ENCODE data around the gene IL1R2. TPM values are rescaled to one million over a fixed set of nuclear protein-coding genes. Genes with fewer than 3 reads are reported as not detected.

Gene IL1R2
- total and polyA plus RNA-seq, 9 of the 15 experiments (the other 6 are each of a cell fraction or from before 2014, with no cell fraction given): 0.13 TPM; not detected in 8

- no TSS peak for BruUV-seq (replicated peaks)
- no peak for TF ChIP-seq ARHGAP35 (IDR thresholded peaks at IDR 0.05; ENCODE audit: partially characterized antibody)
- no peak for TF ChIP-seq DPF2 (IDR thresholded peaks at IDR 0.05)
- TF ChIP-seq ZNF165 (CRISPR knock-in tag; IDR thresholded peaks at IDR 0.05; ENCODE audit: borderline replicate concordance): no peak
- TF ChIP-seq ZNF224 (CRISPR knock-in tag; IDR thresholded peaks at IDR 0.05): no peak
- TF ChIP-seq FOXP4 (CRISPR knock-in tag; IDR thresholded peaks at IDR 0.05; ENCODE audit: borderline replicate concordance): no peak
- no peak for TF ChIP-seq CC2D1A (IDR thresholded peaks at IDR 0.05)
- TF ChIP-seq, protein P1, sequence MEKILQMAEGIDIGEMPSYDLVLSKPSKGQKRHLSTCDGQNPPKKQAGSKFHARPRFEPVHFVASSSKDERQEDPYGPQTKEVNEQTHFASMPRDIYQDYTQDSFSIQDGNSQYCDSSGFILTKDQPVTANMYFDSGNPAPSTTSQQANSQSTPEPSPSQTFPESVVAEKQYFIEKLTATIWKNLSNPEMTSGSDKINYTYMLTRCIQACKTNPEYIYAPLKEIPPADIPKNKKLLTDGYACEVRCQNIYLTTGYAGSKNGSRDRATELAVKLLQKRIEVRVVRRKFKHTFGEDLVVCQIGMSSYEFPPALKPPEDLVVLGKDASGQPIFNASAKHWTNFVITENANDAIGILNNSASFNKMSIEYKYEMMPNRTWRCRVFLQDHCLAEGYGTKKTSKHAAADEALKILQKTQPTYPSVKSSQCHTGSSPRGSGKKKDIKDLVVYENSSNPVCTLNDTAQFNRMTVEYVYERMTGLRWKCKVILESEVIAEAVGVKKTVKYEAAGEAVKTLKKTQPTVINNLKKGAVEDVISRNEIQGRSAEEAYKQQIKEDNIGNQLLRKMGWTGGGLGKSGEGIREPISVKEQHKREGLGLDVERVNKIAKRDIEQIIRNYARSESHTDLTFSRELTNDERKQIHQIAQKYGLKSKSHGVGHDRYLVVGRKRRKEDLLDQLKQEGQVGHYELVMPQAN (IDR thresholded peaks at IDR 0.05; ENCODE audit: borderline replicate concordance): no peak
- TF ChIP-seq, protein P2, sequence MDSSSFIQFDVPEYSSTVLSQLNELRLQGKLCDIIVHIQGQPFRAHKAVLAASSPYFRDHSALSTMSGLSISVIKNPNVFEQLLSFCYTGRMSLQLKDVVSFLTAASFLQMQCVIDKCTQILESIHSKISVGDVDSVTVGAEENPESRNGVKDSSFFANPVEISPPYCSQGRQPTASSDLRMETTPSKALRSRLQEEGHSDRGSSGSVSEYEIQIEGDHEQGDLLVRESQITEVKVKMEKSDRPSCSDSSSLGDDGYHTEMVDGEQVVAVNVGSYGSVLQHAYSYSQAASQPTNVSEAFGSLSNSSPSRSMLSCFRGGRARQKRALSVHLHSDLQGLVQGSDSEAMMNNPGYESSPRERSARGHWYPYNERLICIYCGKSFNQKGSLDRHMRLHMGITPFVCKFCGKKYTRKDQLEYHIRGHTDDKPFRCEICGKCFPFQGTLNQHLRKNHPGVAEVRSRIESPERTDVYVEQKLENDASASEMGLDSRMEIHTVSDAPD (CRISPR knock-in tag; IDR thresholded peaks at IDR 0.05): no peak
- TF ChIP-seq BRCA1 (IDR thresholded peaks at IDR 0.05): no peak
- TF ChIP-seq BRCA1 (CRISPR knock-in tag; IDR thresholded peaks at IDR 0.05): no peak
- 0 out of 2 replicates have a peak, but pooled peaks have one; percentile 6 for TF ChIP-seq MAFF (IDR thresholded peaks at IDR 0.05; ENCODE audit: low read length)
- TF ChIP-seq ZNF316 (IDR thresholded peaks at IDR 0.05): peak; percentile 60
- TF ChIP-seq C11orf30 (IDR thresholded peaks at IDR 0.05; ENCODE audit: low read depth): peak; percentile 43; the same call in 1 of the 2 replicates
- peak; percentile 60 for TF ChIP-seq MAFG (tag; conservative IDR thresholded peaks at IDR 0.05)
- no peak for TF ChIP-seq RBBP5 (IDR thresholded peaks at IDR 0.05; ENCODE audit: borderline replicate concordance, insufficient read depth, low read length, poor library complexity, severe bottlenecking)
- no peak for TF ChIP-seq ELK3 (CRISPR knock-in tag; IDR thresholded peaks at IDR 0.05)
- no peak for TF ChIP-seq MXI1 (IDR thresholded peaks at IDR 0.05; ENCODE audit: low read depth, low read length)
- no peak for TF ChIP-seq ASH1L (IDR thresholded peaks at IDR 0.05; ENCODE audit: borderline replicate concordance, low read depth, partially characterized antibody)
These were observed 27.2 kb downstream of the IL1R2 start for GRCh38 chr2:102018823-102019445.

More at GRCh38 chr2:102018823-102019445, 27.2 kb downstream of the IL1R2 start:
- DNase-seq (ENCODE audit: extremely low read depth in 1 of 4, low spot score in 3 of 4) (no peak), FAIRE-seq (no peak), ATAC-seq (no peak)
- Histone ChIP-seq H3K9me1 (ENCODE audit: control insufficient read depth, insufficient read depth, low read length) (no peaks in the 10 kb centered on the region), H3K9me3 (replicated peaks; ENCODE audit: control insufficient read depth, insufficient read depth, low read depth, low read length) (no peaks in the 10 kb centered on the region), H3K27me3 (ENCODE audit: control insufficient read depth in 2 of 2, insufficient read depth in 2 of 2, low read length in 2 of 2) (no peaks in the 10 kb centered on the region), H3K4me3 (no peak overlapping the region), H3K27ac (ENCODE audit: extremely low read depth, low read depth, low read length) (no peak overlapping the region), H3K4me2 (ENCODE audit: insufficient read depth, low read length) (no peak overlapping the region), H3K36me3 (ENCODE audit: control insufficient read depth, insufficient read depth, low read length) (no peaks in the 10 kb centered on the region), H3K9ac (ENCODE audit: insufficient read depth in 1 of 2, low read depth in 2 of 2, low read length in 2 of 2) (no peak overlapping the region), H3K79me2 (ENCODE audit: control insufficient read depth, insufficient read depth, low read length) (no peaks in the 10 kb centered on the region), H2AFZ (ENCODE audit: low read depth, low read length) (no peak overlapping the region), H3K4me1 (replicated peaks in 1 of 2; ENCODE audit: control insufficient read depth in 2 of 2, insufficient read depth in 2 of 2, low read length in 2 of 2) (peaks cover 0 to 4% of the 10 kb centered on the region in 2 experiments; a peak in 1 of 5 replicates), H4K20me1 (replicated peaks; ENCODE audit: control insufficient read depth, insufficient read depth, low read length) (no peaks in the 10 kb centered on the region)
- WGBS (ENCODE audit: insufficient coverage, low coverage, missing lambda C conversion rate): 6% methylated on average over 8 of the region's 8 CpGs
- intact Hi-C loops (cut with micrococcal nuclease) (no loop called here), in situ Hi-C loops (cut with MboI) (loop anchor here (10.0 kb wide), 1 partner anchor 336 kb away; the partner anchor contains the start of gene IL18R1)
- ChIA-PET CTCF (ENCODE audit: low intra/inter-chr PET ratio) (no interaction called here), POLR2A (no interaction called here)

All from K562 (cell line).